Measurements from ENCODE around the gene NR2C2AP. TPM values are rescaled to one million over a fixed set of nuclear protein-coding genes. Genes with fewer than 3 reads are reported as not detected.
A peak's percentile ranks its signal among the peaks of the same experiment; 100 is the strongest.

NR2C2AP gene
- polyA plus RNA-seq, 1 experiment: 12.1 TPM

- CTCF ChIA-PET: interaction anchor here (0.9 to 1.5 kb wide), 3 partner anchors 10 to 45 kb away, joined by 3 to 7 read pairs (median 5); partner anchors contain the start of gene NR2C2AP
- TF ChIP-seq, protein P1, sequence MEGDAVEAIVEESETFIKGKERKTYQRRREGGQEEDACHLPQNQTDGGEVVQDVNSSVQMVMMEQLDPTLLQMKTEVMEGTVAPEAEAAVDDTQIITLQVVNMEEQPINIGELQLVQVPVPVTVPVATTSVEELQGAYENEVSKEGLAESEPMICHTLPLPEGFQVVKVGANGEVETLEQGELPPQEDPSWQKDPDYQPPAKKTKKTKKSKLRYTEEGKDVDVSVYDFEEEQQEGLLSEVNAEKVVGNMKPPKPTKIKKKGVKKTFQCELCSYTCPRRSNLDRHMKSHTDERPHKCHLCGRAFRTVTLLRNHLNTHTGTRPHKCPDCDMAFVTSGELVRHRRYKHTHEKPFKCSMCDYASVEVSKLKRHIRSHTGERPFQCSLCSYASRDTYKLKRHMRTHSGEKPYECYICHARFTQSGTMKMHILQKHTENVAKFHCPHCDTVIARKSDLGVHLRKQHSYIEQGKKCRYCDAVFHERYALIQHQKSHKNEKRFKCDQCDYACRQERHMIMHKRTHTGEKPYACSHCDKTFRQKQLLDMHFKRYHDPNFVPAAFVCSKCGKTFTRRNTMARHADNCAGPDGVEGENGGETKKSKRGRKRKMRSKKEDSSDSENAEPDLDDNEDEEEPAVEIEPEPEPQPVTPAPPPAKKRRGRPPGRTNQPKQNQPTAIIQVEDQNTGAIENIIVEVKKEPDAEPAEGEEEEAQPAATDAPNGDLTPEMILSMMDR (IDR thresholded peaks at IDR 0.05; ENCODE audit: insufficient read depth, low read depth, low read length): no peak
- Histone ChIP-seq H3K4me3 (ENCODE audit: low read depth, low read length) (peak within 1 kb of the TSS; percentile 100), H3K36me3 (ENCODE audit: control insufficient read depth, insufficient read depth, low read length) (peaks cover 6% of the 10 kb centered on the region), H3K27me3 (ENCODE audit: control insufficient read depth, insufficient read depth, low read length) (no peaks in the 10 kb centered on the region)
- DNase-seq (ENCODE audit: low read depth): peak; percentile 96
- POLR2A ChIA-PET: no interaction called here
Observed at GRCh38 chr19:19192078-19192882, 10.9 kb downstream of the NR2C2AP start, which contains the start of the genes BORCS8 and RFXANK. Gene BORCS8 (minus strand): TSS chr19:19192152. CDS start chr19:19192117, 35 bp downstream. Gene RFXANK (plus strand): TSS chr19:19192258. CDS start chr19:19193947, 1,689 bp downstream.

GRCh38 chr19:19191768-19192077, 11.5 kb downstream of the NR2C2AP start:
- Histone ChIP-seq H3K27me3 (ENCODE audit: control insufficient read depth, insufficient read depth, low read length) (no peaks in the 10 kb centered on the region), H3K4me3 (ENCODE audit: low read depth, low read length) (peak overlapping the region; percentile 100), H3K36me3 (ENCODE audit: control insufficient read depth, insufficient read depth, low read length) (peaks cover 4% of the 10 kb centered on the region; the same call in 1 of the 2 replicates)
- CTCF ChIA-PET: interaction anchor here (0.9 to 1.0 kb wide), 2 partner anchors 17 to 45 kb away, joined by 3 to 7 read pairs; no protein-coding TSS in a partner anchor
- POLR2A ChIA-PET: no interaction called here
- TF ChIP-seq, protein P1 (IDR thresholded peaks at IDR 0.05; ENCODE audit: insufficient read depth, low read depth, low read length): no peak
- DNase-seq (ENCODE audit: low read depth): no peak

- Histone ChIP-seq H3K27me3 (ENCODE audit: control insufficient read depth, insufficient read depth, low read length) (no peaks in the 10 kb centered on the region), H3K4me3 (ENCODE audit: low read depth, low read length) (no peak overlapping the region), H3K36me3 (ENCODE audit: control insufficient read depth, insufficient read depth, low read length) (peaks cover 8% of the 10 kb centered on the region)
- TF ChIP-seq, protein P1 (IDR thresholded peaks at IDR 0.05; ENCODE audit: insufficient read depth, low read depth, low read length): no peak
- ChIA-PET CTCF (interaction anchor here (1.9 kb wide), 1 partner anchor 12 kb away, joined by 8 read pairs; no protein-coding TSS in a partner anchor), POLR2A (no interaction called here)
- no peak for DNase-seq (ENCODE audit: low read depth)
Observed at GRCh38 chr19:19186742-19187141, 16.5 kb downstream of the NR2C2AP start.

DNA sequence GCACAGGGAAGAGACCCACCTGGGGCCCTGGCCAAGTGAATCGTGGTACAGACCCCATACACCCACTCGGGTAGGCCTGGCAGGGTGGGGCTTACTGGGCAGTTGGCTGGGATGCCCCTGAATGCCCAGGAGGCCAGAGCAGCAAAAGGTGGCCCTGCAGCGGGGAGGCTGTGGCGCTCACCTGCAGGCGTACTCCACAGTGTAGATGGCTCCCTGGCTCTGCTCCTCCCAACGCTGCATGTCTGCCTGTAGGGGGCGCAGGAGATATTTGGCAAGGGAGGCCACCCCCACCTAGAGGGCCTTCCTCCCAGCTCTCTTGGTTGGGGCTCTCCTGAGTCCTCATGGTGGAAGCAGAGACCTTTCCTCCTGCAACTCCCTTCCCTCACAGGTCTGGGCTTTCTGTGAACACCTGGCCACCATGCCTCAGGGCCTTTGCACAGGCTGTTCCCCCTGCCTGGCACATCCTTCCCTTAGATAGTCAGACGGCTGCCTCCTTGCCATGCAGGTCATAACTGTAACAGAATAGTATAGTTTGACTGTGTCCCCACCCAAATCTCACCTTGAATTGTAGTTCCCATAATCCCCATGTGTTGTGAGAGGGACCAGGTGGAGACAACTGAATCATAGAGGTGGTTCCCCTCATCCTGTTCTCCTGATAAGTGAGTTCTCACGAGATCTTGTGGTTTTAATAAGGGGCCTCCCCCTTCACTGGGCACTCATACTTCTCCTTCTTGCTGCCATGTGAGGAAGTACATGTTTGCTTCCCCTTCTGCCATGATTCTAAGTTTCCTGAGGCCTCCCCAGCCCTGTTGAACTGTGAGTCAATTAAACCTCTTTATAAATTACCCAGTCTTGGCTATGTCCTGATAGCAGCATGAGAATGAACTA, 17.1 kb downstream of the NR2C2AP start:
- TF ChIP-seq, protein P1 (IDR thresholded peaks at IDR 0.05; ENCODE audit: insufficient read depth, low read depth, low read length): peak; percentile 67
- peaks cover 8% of the 10 kb centered on the region for H3K36me3 ChIP-seq (ENCODE audit: control insufficient read depth, insufficient read depth, low read length)
- ChIA-PET POLR2A (no interaction called here), CTCF (interaction anchor here (2.4 kb wide), 1 partner anchor 11 kb away, joined by 9 read pairs; no protein-coding TSS in a partner anchor)
- no peak for DNase-seq (ENCODE audit: low read depth)
- no peaks in the 10 kb centered on the region for H3K27me3 ChIP-seq (ENCODE audit: control insufficient read depth, insufficient read depth, low read length)
- H3K4me3 ChIP-seq (ENCODE audit: low read depth, low read length): no peak overlapping the region

Measured in BJ (cell line).